Measurements from ENCODE around the gene CDK5. TPM values are rescaled to one million over a fixed set of nuclear protein-coding genes. Genes with fewer than 3 reads are reported as not detected.

Gene CDK5
- total RNA-seq, 1 experiment from 2014 or later, result 21.1 TPM

DNA sequence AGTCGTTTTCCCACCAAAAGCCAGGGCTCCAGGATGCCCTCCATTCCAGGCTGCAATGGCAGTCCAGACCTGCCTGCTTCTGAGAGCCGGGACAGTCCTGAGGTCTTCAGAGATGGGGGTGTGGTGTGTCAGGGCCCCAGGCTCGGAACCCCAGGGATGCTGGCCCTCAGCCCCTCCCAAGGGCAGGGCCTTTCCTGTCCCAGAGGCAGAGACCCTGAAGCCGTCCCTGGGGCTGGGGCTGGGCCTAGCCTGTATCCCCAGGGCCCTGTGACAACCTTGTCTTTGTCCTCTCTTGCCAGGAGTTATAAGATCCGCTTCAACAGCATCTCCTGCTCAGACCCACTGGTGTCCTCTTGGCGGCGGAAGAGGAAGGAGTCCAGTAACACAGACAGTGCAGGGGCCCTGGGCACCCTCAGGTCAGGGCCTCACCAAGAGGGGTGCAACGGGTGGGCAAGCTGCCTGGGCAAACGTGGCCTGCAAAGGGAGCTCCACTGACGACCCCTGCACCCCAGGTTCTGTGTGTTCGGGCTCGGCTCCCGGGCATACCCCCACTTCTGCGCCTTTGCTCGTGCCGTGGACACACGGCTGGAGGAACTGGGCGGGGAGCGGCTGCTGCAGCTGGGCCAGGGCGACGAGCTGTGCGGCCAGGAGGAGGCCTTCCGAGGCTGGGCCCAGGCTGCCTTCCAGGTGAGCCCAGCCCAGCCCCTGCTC, 51.0 kb downstream of the CDK5 start:
- BruUV-seq (replicated peaks), result no TSS peak
- Histone ChIP-seq H3K36me3 (ENCODE audit: insufficient read depth, low read length, poor library complexity, severe bottlenecking) (no peaks in the 10 kb centered on the region), H3K4me1 (ENCODE audit: insufficient read depth, low read length, poor library complexity, severe bottlenecking) (peaks cover 8% of the 10 kb centered on the region), H3K9me3 (ENCODE audit: low read depth, low read length, poor library complexity, severe bottlenecking) (no peaks in the 10 kb centered on the region), H3K27me3 (replicated peaks; ENCODE audit: insufficient read depth, low read depth, low read length, poor library complexity) (no peaks in the 10 kb centered on the region), H3K4me3 (ENCODE audit: low read depth, low read length, poor library complexity, severe bottlenecking) (no peak overlapping the region), H3K27ac (ENCODE audit: low read depth, low read length, poor library complexity, severe bottlenecking) (no peak overlapping the region)
- intact Hi-C loops (cut with micrococcal nuclease; ENCODE audit: unreplicated experiment), result no loop called here
- no peak for TF ChIP-seq EZH2 (IDR thresholded peaks at IDR 0.05; ENCODE audit: borderline replicate concordance, low read depth, low read length, poor library complexity, severe bottlenecking)
- TF ChIP-seq, protein P1, sequence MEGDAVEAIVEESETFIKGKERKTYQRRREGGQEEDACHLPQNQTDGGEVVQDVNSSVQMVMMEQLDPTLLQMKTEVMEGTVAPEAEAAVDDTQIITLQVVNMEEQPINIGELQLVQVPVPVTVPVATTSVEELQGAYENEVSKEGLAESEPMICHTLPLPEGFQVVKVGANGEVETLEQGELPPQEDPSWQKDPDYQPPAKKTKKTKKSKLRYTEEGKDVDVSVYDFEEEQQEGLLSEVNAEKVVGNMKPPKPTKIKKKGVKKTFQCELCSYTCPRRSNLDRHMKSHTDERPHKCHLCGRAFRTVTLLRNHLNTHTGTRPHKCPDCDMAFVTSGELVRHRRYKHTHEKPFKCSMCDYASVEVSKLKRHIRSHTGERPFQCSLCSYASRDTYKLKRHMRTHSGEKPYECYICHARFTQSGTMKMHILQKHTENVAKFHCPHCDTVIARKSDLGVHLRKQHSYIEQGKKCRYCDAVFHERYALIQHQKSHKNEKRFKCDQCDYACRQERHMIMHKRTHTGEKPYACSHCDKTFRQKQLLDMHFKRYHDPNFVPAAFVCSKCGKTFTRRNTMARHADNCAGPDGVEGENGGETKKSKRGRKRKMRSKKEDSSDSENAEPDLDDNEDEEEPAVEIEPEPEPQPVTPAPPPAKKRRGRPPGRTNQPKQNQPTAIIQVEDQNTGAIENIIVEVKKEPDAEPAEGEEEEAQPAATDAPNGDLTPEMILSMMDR (conservative IDR thresholded peaks at IDR 0.05; ENCODE audit: low read depth, low read length), result no peak
- ChIA-PET POLR2A (ENCODE audit: low non-redundant PET) (no interaction called here), CTCF (no interaction called here)
- no peak for DNase-seq (ENCODE audit: low spot score)

DNA sequence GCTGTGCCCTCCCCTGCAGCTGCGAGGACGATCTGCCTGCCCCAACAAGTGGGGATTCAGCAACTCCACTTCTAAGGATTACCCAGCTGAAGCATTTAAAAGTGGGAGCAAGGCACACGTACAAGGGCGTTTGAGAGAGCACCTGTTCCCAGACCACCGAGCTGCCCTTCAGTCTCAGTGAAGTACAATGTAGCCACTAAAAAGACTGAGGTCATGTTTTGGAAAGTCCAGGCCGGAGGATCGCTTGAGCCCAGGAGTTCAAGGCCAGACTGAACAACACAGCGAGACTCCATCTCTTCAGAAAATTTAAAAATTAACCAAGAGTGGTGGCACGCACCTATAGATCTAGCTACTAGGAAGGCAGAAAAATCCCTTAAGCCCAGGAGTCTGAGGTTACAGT, 52.1 kb downstream of the CDK5 start:
- no peak for DNase-seq (ENCODE audit: low spot score)
- no TSS peak for BruUV-seq (replicated peaks)
- H3K27ac ChIP-seq (ENCODE audit: low read depth, low read length, poor library complexity, severe bottlenecking), result no peak overlapping the region
- intact Hi-C loops (cut with micrococcal nuclease; ENCODE audit: unreplicated experiment), result no loop called here
- CTCF ChIA-PET, result no interaction called here
- no peak overlapping the region for H3K4me3 ChIP-seq (ENCODE audit: low read depth, low read length, poor library complexity, severe bottlenecking)
- TF ChIP-seq EZH2 (IDR thresholded peaks at IDR 0.05; ENCODE audit: borderline replicate concordance, low read depth, low read length, poor library complexity, severe bottlenecking), result no peak
- POLR2A ChIA-PET (ENCODE audit: low non-redundant PET), result no interaction called here
- peaks cover 8% of the 10 kb centered on the region for H3K4me1 ChIP-seq (ENCODE audit: insufficient read depth, low read length, poor library complexity, severe bottlenecking)
- no peaks in the 10 kb centered on the region for H3K27me3 ChIP-seq (replicated peaks; ENCODE audit: insufficient read depth, low read depth, low read length, poor library complexity)
- no peaks in the 10 kb centered on the region for H3K36me3 ChIP-seq (ENCODE audit: insufficient read depth, low read length, poor library complexity, severe bottlenecking)
- H3K9me3 ChIP-seq (ENCODE audit: low read depth, low read length, poor library complexity, severe bottlenecking), result no peaks in the 10 kb centered on the region

Other genes starting within 250 kb of the CDK5 start
- not detected in 2 replicates for gene AOC1, start 205.4 kb downstream of the CDK5 start, total RNA-seq (2021)
- gene KCNH2, start 79.6 kb downstream of the CDK5 start, total RNA-seq (2021), result 1.5 and 4.0 TPM in 2 replicates
- gene NOS3, start 66.9 kb downstream of the CDK5 start, total RNA-seq (2021), result 0.75 and 1.4 TPM in 2 replicates
- 0.96 and 1.9 TPM in 2 replicates for gene ATG9B, start 33.4 kb downstream of the CDK5 start, total RNA-seq (2021)
- gene ABCB8, start 29.4 kb downstream of the CDK5 start, total RNA-seq (2021), result 50.9 and 57.6 TPM in 2 replicates
- 4.5 and 6.7 TPM in 2 replicates for gene ASIC3, start 9.4 kb downstream of the CDK5 start, total RNA-seq (2021)
- 213 and 222 TPM in 2 replicates for gene SLC4A2, start 1.7 kb upstream of the CDK5 start, total RNA-seq (2021)
- gene FASTK, start 22.9 kb upstream of the CDK5 start, total RNA-seq (2021), result 70.8 and 80.5 TPM in 2 replicates
- 43.8 and 44.7 TPM in 2 replicates for gene TMUB1, start 25.6 kb upstream of the CDK5 start, total RNA-seq (2021)
- 115 and 133 TPM in 2 replicates for gene AGAP3, start 28.6 kb upstream of the CDK5 start, total RNA-seq (2021)
- gene GBX1, start 109.8 kb upstream of the CDK5 start, total RNA-seq (2021), result not detected in 2 replicates
- gene ASB10, start 129.4 kb upstream of the CDK5 start, total RNA-seq (2021), result not detected in 2 replicates
- gene H2BK1, start 152.6 kb upstream of the CDK5 start, total RNA-seq (2021), result not detected in 2 replicates
- gene ABCF2, start 169.3 kb upstream of the CDK5 start, total RNA-seq (2021), result 65.5 and 69.0 TPM in 2 replicates
- 22.5 and 27.1 TPM in 2 replicates for gene CHPF2, start 174.6 kb upstream of the CDK5 start, total RNA-seq (2021)
- 44.8 and 52.1 TPM in 2 replicates for gene SMARCD3, start 190.8 kb upstream of the CDK5 start, total RNA-seq (2021)